ENCODE measurements around the gene OCEL1.

The OCEL1 gene

GRCh38 chr19:17213334-17213733 lies 12.7 kb upstream of the OCEL1 start:
- Histone ChIP-seq H3K36me3 (ENCODE audit: insufficient read depth, low read depth, low read length) (peaks cover 22% of the 10 kb centered on the region), H3K9ac (ENCODE audit: low read depth, low read length) (no peak overlapping the region), H3K27ac (ENCODE audit: low read length) (no peak overlapping the region), H3K27me3 (ENCODE audit: insufficient read depth, low read length) (no peaks in the 10 kb centered on the region), H3K4me1 (ENCODE audit: insufficient read depth, low read length) (peaks cover 8% of the 10 kb centered on the region), H3K9me3 (ENCODE audit: insufficient read depth, low read depth, low read length) (no peaks in the 10 kb centered on the region), H3K4me3 (ENCODE audit: low read length) (no peak overlapping the region)

DNA sequence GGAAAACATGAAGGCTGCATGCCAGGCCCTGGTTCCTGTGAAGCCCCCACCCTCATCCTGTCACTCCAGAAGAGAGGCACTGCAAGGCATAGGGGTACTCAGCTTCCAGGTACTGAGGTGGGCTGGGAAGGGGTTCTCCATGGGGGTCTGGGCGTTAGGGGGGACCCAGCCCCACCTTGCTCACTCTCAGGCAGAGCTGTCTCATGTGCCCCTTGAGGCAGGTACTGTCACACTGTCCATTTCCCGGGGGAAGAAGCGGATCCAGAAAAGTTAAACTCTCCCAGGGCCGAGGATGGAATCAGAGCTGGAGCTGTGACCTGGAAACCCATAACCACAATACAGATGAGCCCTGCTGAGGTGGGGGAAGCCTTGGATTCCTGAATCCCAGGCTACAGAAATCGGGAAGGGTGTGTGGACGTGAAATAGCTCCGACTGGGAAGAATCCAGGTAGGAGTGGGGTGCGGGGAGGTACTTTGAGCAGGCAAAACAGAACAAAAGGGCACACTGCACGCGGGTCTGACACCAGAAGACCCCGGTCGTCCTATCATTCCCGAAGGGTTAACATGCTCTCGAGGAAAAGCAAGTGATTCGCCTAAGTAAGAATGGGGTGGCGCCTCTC lies 11.4 kb upstream of the OCEL1 start:
- H3K4me3 ChIP-seq (ENCODE audit: low read length), result peak overlapping the region; percentile 85
- H3K36me3 ChIP-seq (ENCODE audit: insufficient read depth, low read depth, low read length), result peaks cover 28% of the 10 kb centered on the region
- peaks cover 5% of the 10 kb centered on the region for H3K4me1 ChIP-seq (ENCODE audit: insufficient read depth, low read length)
- peak overlapping the region; percentile 86 for H3K27ac ChIP-seq (ENCODE audit: low read length)
- no peaks in the 10 kb centered on the region for H3K9me3 ChIP-seq (ENCODE audit: insufficient read depth, low read depth, low read length)
- peak overlapping the region; percentile 96 for H3K9ac ChIP-seq (ENCODE audit: low read depth, low read length)
- H3K27me3 ChIP-seq (ENCODE audit: insufficient read depth, low read length), result no peaks in the 10 kb centered on the region

DNA sequence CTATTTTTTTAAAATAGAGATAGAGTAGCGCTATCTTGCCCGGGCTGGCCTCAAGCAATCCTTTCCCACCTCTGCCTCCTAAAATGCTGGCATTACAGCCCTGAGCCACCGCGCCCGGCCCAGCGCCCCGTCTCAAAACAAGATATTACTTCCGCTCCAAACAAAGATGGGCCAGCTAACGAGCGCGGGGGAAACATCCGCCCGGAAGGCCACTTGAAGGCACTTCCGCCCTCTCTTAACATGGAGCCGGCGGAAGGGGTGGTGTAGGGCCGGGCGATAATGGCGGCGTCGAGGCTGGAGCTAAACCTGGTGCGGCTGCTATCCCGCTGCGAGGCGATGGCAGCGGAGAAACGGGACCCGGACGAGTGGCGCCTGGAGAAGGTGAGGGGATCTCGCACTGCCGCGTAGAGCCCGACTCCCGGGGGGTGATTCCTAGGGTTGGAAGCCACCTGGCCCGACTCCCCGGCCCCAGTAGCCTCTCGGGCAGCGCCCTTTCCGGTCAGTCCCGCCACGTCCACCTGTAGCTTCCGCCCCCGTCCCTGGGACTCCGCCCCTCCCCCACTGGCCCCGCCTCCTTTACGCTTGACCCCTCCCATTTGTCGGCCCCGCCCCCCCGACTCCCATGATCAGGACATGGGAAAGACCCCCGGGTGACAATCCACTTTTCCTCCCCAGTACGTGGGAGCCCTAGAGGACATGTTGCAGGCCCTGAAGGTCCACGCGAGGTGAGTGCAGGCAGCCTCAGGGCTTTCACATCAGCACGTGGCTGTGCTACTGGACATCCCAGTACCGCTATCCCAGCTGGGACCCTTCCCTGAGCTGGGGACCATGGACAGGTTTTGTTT lies 10.7 kb upstream of the OCEL1 start, which contains the start of gene USE1:
TSS of gene USE1 (plus strand) at position 231 of the 845 bp plus-strand sequence. CDS start at position 280, 49 bp downstream.
- H3K27ac ChIP-seq (ENCODE audit: low read length), result peak within 1 kb of the TSS; percentile 86

DNA sequence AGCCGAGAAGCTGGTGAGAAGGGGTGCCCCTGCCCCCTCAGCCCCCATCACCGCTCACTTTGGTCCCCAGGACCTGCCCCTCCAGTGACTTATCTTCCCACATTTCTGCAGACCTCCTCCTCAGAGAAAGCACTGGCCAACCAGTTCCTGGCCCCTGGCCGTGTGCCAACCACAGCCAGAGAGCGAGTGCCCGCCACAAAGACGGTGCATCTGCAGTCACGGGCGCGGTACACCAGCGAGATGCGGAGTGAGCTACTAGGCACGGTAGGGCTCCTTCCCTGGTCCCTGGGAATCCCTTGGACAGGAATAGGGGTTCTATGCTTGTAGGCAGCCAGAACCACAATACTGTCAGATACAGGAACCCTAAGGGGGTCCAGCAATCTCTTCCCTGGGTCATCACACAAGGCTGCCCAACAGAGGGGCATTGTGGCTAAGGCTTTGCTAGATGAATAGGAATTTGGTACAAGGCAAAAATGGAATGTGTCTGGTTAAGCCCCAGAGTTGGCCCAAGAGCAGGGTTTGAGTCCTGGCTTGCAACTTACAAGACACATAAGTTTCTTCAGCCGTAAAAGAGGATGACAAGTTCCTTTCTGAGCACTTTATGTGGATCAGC lies 9.9 kb upstream of the OCEL1 start:
- H3K9ac ChIP-seq (ENCODE audit: low read depth, low read length), result peak overlapping the region; percentile 7; the same call in 1 of the 2 replicates
- no peak overlapping the region for H3K27ac ChIP-seq (ENCODE audit: low read length)

More for the DNA sequence above, 10.7 kb upstream of the OCEL1 start, which contains the start of gene USE1:
- Histone ChIP-seq H3K4me3 (ENCODE audit: low read length) (peak within 1 kb of the TSS; percentile 85), H3K4me1 (ENCODE audit: insufficient read depth, low read length) (peaks cover 5% of the 10 kb centered on the region), H3K9me3 (ENCODE audit: insufficient read depth, low read depth, low read length) (no peaks in the 10 kb centered on the region), H3K27me3 (ENCODE audit: insufficient read depth, low read length) (no peaks in the 10 kb centered on the region), H3K9ac (ENCODE audit: low read depth, low read length) (peak within 1 kb of the TSS; percentile 96), H3K36me3 (ENCODE audit: insufficient read depth, low read depth, low read length) (peaks cover 30% of the 10 kb centered on the region)

GRCh38 chr19:17219286-17219685 lies 6.7 kb upstream of the OCEL1 start:
- peaks cover 19% of the 10 kb centered on the region for H3K36me3 ChIP-seq (ENCODE audit: insufficient read depth, low read depth, low read length)
- H3K4me3 ChIP-seq (ENCODE audit: low read length), result no peak overlapping the region
- peaks cover 5% of the 10 kb centered on the region for H3K4me1 ChIP-seq (ENCODE audit: insufficient read depth, low read length)
- no peak overlapping the region for H3K9ac ChIP-seq (ENCODE audit: low read depth, low read length)
- H3K27ac ChIP-seq (ENCODE audit: low read length), result no peak overlapping the region
- no peaks in the 10 kb centered on the region for H3K9me3 ChIP-seq (ENCODE audit: insufficient read depth, low read depth, low read length)
- no peaks in the 10 kb centered on the region for H3K27me3 ChIP-seq (ENCODE audit: insufficient read depth, low read length)

More for the DNA sequence above, 9.9 kb upstream of the OCEL1 start:
- H3K4me1 ChIP-seq (ENCODE audit: insufficient read depth, low read length), result peaks cover 5% of the 10 kb centered on the region
- H3K36me3 ChIP-seq (ENCODE audit: insufficient read depth, low read depth, low read length), result peaks cover 24% of the 10 kb centered on the region
- no peaks in the 10 kb centered on the region for H3K9me3 ChIP-seq (ENCODE audit: insufficient read depth, low read depth, low read length)
- H3K27me3 ChIP-seq (ENCODE audit: insufficient read depth, low read length), result no peaks in the 10 kb centered on the region
- H3K4me3 ChIP-seq (ENCODE audit: low read length), result peak overlapping the region; percentile 85; the same call in 1 of the 2 replicates

- peaks cover 19% of the 10 kb centered on the region for H3K36me3 ChIP-seq (ENCODE audit: insufficient read depth, low read depth, low read length)
- H3K27me3 ChIP-seq (ENCODE audit: insufficient read depth, low read length), result no peaks in the 10 kb centered on the region
- no peak overlapping the region for H3K4me3 ChIP-seq (ENCODE audit: low read length)
- H3K9ac ChIP-seq (ENCODE audit: low read depth, low read length), result no peak overlapping the region
- H3K27ac ChIP-seq (ENCODE audit: low read length), result no peak overlapping the region
- no peaks in the 10 kb centered on the region for H3K4me1 ChIP-seq (ENCODE audit: insufficient read depth, low read length)
- no peaks in the 10 kb centered on the region for H3K9me3 ChIP-seq (ENCODE audit: insufficient read depth, low read depth, low read length)
Measured at GRCh38 chr19:17220207-17220758, 5.7 kb upstream of the OCEL1 start.

- H3K27me3 ChIP-seq (ENCODE audit: insufficient read depth, low read length), result no peaks in the 10 kb centered on the region
- no peak overlapping the region for H3K4me3 ChIP-seq (ENCODE audit: low read length)
- no peaks in the 10 kb centered on the region for H3K4me1 ChIP-seq (ENCODE audit: insufficient read depth, low read length)
- peaks cover 5% of the 10 kb centered on the region; the same call in 1 of the 2 replicates for H3K36me3 ChIP-seq (ENCODE audit: insufficient read depth, low read depth, low read length)
- no peaks in the 10 kb centered on the region for H3K9me3 ChIP-seq (ENCODE audit: insufficient read depth, low read depth, low read length)
- no peak overlapping the region for H3K9ac ChIP-seq (ENCODE audit: low read depth, low read length)
- H3K27ac ChIP-seq (ENCODE audit: low read length), result no peak overlapping the region
Measured at GRCh38 chr19:17225053-17225452, 973 bp upstream of the OCEL1 start.

DNA sequence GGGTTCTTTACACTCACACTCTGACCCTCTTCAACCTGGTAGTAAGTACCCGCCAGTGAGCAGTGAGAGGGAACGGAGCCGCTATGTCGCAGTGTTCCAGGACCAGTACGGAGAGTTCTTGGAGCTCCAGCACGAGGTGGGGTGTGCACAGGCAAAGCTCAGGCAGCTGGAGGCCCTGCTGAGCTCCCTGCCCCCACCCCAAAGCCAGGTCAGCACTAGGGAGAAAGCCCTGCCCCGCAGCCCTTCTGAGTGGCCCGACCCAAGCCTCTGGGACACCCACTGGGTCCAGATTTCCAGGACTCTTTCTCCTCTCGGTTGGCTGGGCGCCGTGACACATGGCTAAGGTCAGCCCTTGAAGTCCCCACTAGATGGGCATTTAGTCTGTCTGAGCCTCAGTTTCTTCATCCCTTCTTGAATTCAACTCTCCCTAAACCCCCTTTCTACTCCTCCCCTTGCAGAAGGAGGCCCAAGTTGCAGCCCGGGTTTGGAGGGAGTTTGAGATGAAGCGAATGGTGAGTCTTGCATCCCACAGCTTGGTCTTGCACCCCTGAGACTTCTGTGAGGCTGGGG lies 1.9 kb downstream of the OCEL1 start:
- Histone ChIP-seq H3K4me3 (ENCODE audit: low read length) (no peak overlapping the region), H3K27me3 (ENCODE audit: insufficient read depth, low read length) (no peaks in the 10 kb centered on the region), H3K27ac (ENCODE audit: low read length) (no peak overlapping the region), H3K4me1 (ENCODE audit: insufficient read depth, low read length) (no peaks in the 10 kb centered on the region), H3K36me3 (ENCODE audit: insufficient read depth, low read depth, low read length) (peaks cover 31% of the 10 kb centered on the region), H3K9ac (ENCODE audit: low read depth, low read length) (no peak overlapping the region), H3K9me3 (ENCODE audit: insufficient read depth, low read depth, low read length) (no peaks in the 10 kb centered on the region)

DNA sequence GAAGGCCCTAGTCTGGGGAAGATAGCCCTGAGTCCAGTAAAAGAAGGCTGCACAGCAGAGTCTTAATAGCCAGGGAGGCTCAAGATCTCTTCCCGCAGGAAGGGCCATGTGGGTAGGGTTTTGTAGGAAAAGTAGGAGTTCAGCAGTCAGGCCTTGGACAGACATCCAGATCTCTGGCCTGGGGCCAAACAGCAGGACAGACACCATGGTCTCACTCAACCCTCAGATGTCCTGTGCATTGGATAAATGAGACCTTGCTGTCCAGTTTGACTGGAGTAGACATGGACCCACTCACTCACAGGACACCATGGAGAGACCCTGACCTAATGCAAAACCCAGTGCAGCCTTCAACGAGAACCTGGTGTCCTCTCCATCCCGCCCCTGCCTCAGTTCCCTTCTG lies 3.9 kb downstream of the OCEL1 start:
- no peak overlapping the region for H3K27ac ChIP-seq (ENCODE audit: low read length)
- H3K9me3 ChIP-seq (ENCODE audit: insufficient read depth, low read depth, low read length), result no peaks in the 10 kb centered on the region
- no peaks in the 10 kb centered on the region for H3K27me3 ChIP-seq (ENCODE audit: insufficient read depth, low read length)
- no peak overlapping the region for H3K9ac ChIP-seq (ENCODE audit: low read depth, low read length)
- peaks cover 5% of the 10 kb centered on the region; the same call in 1 of the 2 replicates for H3K4me1 ChIP-seq (ENCODE audit: insufficient read depth, low read length)
- peaks cover 45% of the 10 kb centered on the region for H3K36me3 ChIP-seq (ENCODE audit: insufficient read depth, low read depth, low read length)
- H3K4me3 ChIP-seq (ENCODE audit: low read length), result no peak overlapping the region

DNA sequence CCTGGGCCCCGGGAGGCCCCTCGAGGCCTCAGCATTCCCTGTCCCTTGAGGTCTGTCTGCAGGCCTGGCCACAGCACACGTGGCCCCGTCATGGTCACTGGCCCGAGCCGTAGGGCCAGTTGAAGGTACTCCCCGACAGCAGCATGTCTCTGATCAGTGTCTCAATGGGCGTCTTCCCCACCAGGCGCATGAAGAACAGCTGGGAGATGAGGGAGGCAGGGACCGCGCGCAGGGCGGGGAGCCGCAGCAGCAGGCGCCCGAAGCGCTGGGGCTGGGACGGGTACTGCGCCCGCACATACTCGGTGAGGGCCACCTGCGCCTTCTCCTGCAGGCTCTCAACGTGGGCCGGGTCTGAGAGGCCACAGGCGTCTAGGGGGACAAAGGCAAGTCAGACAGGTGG lies 6.2 kb downstream of the OCEL1 start:
- Histone ChIP-seq H3K4me1 (ENCODE audit: insufficient read depth, low read length) (peaks cover 10% of the 10 kb centered on the region; the same call in 1 of the 2 replicates), H3K36me3 (ENCODE audit: insufficient read depth, low read depth, low read length) (peaks cover 51% of the 10 kb centered on the region)

DNA sequence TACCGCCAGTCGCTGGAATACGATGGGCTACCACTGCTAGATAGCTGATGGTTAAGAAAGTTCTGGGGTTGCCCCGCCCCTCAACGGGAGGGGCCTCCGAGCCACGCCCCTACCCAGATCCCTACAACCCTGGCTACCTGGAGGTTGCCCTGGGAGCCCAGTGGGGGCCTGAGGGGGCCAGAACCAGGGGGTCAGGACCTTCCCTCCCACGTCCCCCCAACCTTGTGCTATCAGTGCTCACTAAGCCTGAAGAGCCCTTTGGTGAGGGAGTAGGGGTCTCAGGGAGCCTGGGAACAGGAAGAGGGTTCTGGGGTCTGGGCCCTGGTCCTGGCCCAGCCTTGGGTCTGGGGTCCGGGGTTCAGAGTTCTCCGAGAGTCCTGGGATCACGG lies 8.9 kb downstream of the OCEL1 start:
- Histone ChIP-seq H3K4me1 (ENCODE audit: insufficient read depth, low read length) (peaks cover 10% of the 10 kb centered on the region; the same call in 1 of the 2 replicates), H3K36me3 (ENCODE audit: insufficient read depth, low read depth, low read length) (peaks cover 61% of the 10 kb centered on the region), H3K4me3 (ENCODE audit: low read length) (peak overlapping the region; percentile 85), H3K27me3 (ENCODE audit: insufficient read depth, low read length) (no peaks in the 10 kb centered on the region), H3K27ac (ENCODE audit: low read length) (peak overlapping the region; percentile 71), H3K9ac (ENCODE audit: low read depth, low read length) (peak overlapping the region; percentile 90; the same call in 1 of the 2 replicates), H3K9me3 (ENCODE audit: insufficient read depth, low read depth, low read length) (no peaks in the 10 kb centered on the region)

More for the DNA sequence above, 6.2 kb downstream of the OCEL1 start:
- H3K9me3 ChIP-seq (ENCODE audit: insufficient read depth, low read depth, low read length), result no peaks in the 10 kb centered on the region
- H3K9ac ChIP-seq (ENCODE audit: low read depth, low read length), result no peak overlapping the region
- H3K4me3 ChIP-seq (ENCODE audit: low read length), result no peak overlapping the region
- no peaks in the 10 kb centered on the region for H3K27me3 ChIP-seq (ENCODE audit: insufficient read depth, low read length)
- no peak overlapping the region for H3K27ac ChIP-seq (ENCODE audit: low read length)

Measured in iPS-20b (cell line).